GM21786 (cell line): ENCODE data around the gene SUPT3H.

Experiments used
- ATAC-seq: cut with Tn5 transposase; IDR thresholded peaks from one replicate; pipeline ENCODE4 v1.9.1; 2021; ENCODE audit not compliant: unreplicated experiment

SUPT3H gene

DNA sequence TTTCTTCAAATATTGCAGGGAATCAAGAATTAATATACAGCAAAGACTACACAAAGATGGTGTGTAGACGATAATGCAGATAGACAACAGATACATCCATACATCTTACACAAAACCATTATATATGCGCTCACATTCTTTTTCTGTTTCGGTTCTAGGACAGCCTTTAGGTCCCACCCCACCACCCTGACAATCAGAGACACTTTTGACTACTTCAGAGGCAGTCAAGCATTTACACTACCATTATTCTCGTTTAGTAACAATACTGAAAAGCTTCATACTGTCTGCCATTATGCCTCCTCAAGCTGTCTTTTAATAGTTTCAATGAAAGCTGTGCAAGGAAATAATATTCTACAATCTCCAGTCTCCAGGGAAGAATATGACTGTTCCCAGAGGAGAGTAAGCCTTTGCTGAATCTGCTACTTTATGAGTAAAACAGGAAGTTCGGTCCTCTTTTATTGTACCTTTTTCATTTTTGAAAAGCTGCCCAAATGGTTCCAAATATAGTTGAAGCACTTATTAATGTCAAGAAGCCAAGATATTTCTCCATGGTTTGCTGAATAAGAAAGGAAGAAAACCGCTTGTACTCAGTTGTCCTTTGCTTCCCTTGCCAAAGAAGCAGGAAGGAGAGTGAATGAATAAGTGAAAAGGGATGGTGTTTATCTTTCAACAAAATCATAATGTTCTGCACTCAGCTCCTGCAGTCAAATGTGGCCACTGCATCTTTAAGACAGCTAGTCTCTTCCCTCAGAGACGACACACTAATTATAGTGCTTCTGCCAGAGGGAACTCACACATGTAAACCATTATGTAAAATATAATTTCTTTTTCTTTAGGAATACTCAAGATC, 521.9 kb downstream of the SUPT3H start:
- no peak for ATAC-seq

DNA sequence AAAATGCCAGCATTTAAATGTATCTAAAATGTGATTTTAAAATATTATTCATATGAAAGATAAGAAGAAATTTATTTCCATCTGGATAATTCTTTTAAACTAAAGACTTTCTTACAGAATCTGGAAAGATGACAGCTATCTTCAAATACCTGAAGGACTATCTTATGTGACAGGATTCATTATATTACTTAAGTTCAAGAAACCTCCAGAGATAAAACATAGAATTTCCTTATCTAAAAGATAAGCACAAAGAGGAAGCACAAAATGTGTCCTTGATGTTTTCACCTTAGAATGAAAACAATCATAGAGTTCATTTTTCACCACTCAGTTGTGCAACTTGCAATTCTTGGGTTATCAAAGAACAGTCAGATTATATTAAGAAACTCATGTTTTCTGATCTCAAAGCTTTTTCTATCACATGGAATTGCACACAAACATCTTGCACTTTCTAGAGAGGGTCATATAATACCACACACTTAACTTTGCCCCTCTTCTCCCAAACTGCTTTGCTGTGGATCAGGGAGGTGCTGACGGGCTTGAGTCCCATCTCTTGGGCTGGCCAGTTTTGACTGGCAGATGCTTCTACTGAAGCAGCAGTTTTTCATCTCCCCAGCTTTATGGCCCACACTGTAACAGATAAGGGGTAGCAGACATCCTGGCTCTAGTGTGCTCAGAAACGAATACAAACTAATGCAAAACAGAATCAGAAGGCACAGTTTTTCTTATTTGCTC, 522.9 kb downstream of the SUPT3H start:
- ATAC-seq: no peak

DNA sequence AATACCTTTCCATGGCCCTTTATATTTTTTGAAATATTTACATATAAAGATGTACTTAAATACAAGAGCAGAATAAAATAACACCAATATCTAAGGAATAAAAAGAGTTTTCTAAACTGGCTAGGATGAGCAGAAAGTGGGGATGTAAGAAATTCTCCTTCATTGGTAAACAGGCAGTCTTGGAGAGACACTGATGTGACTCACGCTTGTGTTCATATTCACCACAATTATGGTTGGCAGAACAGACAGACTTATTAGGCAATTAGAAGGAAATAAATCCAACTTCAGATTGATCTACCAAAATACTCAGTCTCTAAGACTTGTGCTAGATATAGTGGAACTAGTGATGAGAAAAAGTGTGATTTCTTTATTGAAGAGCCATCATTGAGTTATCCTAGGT, 526.6 kb downstream of the SUPT3H start:
- ATAC-seq: no peak

DNA sequence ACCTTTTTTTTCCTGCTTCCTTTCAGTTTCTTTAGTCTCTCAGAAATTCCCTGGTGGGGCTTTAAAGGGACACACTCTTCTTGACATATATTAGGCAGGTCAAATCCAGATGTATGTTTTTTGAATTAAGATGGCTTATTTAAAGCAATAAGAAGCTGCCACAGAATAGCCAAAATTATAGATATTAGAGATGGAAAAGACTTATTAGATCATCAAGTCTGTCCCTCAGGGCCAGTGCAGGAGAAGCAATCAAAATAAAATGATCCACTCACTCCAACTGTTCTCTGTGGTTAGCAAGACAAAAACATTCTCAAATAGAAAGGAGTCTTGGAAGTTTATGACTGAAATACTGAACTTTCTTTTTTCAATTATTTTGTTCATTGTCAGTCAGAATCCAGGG, 527.4 kb downstream of the SUPT3H start:
- no peak for ATAC-seq

DNA sequence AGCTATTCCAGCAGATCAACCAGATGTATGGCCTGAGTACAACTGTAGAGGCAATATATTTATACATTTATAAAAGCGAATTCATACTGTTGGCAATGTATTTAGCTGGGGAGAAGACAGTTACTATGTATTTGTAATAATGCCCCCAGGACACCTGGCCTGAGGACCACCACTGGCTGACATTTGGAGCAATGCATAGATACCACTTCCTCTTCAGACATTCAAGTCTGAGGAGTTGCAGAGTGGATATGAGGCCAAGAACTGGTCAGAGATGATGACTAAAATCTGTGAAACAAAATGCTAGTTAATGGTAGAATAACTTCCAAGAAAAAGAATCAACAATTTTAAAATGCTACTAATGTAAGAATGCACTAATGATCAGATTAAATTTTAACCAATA, 527.9 kb downstream of the SUPT3H start:
- no peak for ATAC-seq

DNA sequence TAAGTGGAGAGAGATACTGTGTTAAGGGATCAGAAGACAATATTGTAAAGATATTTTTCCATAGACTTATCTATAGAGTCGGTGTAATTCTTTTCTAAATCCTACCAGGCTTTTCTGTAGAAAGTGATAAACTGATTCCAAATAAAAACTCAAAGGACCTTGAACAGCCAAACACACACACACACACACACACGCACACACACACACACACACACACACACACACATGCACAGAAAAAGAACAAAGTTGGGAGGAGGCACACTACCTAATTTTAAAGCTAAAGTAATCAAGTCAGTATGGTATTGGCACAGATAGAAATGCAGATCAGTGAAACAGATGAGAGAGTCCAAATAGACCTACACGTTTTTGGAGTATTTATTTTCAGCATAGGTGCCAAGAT, 534.0 kb downstream of the SUPT3H start:
- no peak for ATAC-seq

DNA sequence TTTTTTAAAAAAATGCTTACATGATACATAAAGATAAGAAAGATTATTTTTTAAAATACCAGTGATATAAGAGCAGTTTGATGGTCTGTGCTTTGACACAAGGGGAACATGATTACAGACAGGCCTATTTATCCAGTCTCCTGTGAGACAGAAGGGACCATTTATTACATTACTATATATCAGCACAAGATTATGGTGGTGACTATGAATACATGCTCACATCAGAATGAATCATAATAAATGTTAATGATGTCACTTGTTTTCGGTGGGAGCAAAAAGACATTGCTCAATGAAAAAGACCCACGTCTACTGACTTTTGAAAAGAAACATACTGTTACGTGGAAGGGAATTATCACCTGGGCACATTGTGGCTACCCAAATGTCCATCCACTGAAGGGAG, 535.1 kb downstream of the SUPT3H start:
- no peak for ATAC-seq

DNA sequence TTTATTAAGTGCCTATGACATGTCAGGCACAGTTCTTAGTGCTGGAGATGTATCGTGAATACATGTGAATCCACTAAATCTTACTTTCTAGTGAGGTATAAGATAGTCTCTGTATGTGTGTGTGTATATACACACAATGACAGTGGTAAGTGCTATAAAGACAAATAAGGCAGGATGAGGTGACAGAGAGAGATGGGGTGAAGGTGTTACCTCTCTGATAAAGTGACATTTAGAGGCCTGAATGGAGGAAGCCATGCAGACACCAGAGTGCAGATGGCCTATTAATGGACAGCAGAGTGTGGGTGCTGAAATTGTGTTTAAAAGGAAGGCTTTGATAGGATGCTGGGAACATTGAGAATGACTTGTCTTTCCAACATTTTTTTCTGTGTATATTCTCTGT, 535.9 kb downstream of the SUPT3H start:
- ATAC-seq: no peak

DNA sequence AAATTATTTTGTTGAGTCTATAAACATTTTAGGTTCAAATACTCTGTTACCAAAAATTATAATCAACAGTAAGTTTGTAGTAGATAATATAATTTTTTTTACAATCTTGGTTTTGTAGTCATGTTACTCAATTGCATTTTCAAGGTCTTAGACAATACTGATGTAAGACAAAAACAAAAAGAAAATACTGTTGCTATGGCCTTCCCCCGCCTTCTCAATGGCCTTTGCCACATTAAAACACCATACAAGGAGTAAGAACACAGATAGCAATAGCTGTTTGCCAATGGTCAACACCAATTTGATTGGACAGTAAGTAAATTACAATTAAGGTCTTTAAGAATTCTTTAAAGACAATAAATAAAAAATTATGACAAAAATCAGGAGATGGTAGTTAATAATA, 540.0 kb downstream of the SUPT3H start:
- no peak for ATAC-seq

DNA sequence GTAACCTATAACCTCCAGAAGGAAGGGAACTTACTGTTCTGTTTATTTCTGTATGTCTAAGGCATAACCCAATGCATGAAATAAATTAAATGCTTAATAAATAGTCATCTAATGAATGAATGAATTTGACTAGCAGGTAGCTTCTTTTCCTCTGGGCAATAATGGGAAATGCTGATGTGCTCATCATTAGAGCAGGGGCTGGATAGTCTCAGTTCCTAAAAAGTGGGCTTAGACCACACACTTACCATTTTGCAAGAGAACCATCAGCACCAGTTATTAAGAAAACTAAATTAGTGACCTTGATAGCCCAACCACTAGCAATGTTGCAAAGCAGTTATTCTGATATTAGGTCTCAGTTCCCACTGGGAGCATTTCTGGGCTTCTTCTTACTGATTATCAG, 540.5 kb downstream of the SUPT3H start:
- ATAC-seq: no peak

DNA sequence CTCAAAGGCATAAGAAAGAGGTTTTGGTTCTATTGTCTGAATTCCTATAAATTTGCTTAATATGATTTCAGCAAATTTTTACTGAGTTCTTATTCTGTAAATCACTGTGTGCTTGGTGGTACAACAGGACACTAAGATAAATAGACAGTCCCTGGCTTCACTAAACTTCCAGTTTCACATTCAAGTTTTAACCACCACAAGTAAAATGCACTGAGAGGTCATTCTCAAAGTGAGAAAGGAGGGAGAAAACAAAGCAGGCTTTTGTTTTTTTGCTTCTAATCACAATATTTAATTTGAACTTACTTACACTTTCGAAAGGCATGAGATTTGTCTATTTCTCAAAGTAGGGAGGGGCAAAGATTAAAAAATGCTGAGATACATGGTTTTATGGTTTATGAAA, 544.5 kb downstream of the SUPT3H start:
- peak; percentile 82 for ATAC-seq

DNA sequence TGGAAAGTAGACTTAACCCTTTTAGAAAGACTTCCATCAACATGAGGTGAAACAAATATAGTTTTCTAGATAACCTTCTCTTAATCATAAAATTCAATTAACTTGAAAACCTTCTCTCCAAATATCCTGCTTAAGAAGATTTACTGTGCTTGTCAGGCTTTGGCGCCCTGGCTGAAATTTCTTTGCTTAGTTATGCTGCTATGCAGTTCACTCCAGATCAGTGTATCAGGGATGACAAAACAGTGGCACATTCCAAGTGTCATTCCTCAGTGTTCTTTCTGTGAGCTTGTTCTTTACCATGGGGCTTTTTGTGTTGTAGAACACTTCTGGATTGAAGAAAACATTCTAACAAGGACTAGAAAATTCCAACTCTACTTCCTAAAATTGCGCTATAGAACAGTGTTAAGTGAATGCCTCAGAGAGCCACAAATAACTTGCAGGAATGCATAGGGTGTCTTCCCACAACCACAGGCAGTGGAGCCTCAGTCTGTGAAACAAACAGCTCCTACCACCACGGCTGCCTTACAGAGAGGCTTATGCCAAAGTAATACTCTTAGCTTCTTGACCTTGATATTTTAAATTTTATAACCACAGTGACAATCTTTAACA, 546.6 kb downstream of the SUPT3H start:
- no peak for ATAC-seq

DNA sequence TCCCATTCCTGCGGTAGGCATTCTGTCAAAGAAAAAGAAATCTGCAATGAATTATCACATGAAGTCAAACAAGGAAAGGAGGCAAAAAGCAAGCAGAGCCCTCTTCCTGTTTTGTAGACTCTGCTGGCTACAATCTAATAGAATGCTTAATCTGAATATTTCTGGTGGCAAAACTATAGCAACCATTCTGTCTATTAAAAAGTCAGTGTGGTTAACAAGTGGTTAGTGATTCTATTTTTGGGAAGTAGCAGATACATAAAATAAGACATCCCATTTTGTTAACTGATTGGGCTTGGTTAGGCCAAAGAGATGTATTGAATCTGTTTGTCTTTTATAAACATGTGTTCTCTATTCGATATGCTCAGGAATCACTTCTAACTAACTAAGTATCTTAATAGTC, 547.9 kb downstream of the SUPT3H start:
- ATAC-seq: peak; percentile 51

DNA sequence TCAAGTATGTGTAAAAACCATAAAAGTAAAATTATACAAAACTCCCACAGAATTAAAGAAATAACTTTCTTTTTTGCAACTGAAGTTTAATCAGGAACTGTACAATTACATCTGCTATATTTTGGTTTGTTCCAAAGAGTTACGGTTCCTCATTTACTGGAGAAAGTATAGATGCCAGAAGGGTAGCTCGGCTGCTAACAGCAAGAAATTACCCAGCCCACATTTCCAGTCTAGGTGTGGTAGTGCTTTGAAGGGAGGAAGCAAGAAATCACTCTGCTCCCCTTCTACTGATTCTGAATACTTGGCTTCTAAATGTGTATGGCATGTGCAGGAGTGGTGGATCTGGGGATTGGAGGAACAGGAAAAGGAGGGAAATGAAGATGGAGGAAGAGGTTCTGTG, 549.0 kb downstream of the SUPT3H start:
- no peak for ATAC-seq

DNA sequence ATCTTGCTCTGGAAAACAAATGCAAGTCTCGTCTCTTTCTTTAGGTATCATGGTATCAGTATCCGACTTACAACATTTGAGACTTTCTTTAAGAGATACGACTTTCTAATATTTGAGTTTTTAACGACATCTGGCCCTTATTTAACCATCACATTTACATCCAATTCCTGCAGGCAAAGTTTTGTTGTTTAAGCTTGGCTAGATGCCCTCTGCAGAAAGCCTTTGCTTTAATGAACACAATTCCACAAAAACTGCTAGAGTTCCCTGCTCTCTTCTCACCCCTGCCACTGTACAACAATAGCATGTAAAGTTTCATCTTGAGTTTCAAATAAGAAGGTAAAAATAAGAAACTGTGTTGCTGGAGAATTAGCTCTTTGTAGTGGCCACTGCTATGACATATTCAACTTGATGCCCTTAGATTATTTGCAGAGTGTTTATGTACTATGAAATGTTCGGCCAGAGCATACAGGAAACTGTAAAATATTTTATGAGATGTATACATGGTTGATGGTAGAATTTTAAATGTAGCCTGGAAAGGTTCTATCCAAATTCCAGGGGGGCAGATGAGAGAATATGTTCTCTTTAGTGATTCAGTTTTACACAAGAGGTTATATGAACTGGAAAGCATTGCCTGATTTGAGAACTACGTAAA, 551.6 kb downstream of the SUPT3H start:
- ATAC-seq: no peak

DNA sequence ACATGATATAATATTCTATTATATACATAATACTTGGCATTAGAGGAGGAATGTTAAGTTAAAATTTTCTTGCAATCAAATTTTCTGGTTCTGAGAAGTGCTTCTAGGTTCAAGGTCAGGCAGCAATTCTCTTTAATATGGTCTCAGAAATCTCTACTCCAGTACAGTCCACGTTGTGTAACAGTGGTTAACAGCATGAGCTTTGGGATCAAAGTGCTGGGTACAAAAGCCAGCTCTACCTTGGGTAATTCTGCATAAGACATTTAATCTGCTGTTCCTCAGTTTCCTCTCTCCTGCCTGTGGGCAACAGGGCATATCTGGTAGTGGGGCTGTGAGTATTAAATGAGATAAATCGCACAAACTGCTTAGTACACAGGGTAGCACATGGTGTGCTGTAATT, 552.5 kb downstream of the SUPT3H start:
- ATAC-seq: no peak

DNA sequence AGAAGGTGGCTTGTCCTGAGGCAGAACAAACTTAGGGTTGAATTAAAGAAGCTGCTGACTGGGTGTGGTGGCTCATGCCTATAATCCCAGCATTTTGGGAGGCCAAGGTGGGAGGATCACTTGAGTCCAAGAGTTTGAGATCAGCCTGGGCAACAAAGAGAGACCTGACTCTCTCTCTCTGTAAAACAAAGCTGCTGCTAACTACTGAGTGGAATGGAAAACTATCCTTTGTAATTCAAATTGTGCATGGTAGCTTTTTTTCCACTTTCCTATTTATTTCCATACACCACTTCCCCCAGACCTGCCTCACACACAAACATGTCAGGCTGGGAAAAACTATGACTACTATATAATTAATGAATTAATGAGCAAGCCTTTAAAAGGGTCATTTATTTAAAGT, 553.2 kb downstream of the SUPT3H start:
- ATAC-seq: no peak

DNA sequence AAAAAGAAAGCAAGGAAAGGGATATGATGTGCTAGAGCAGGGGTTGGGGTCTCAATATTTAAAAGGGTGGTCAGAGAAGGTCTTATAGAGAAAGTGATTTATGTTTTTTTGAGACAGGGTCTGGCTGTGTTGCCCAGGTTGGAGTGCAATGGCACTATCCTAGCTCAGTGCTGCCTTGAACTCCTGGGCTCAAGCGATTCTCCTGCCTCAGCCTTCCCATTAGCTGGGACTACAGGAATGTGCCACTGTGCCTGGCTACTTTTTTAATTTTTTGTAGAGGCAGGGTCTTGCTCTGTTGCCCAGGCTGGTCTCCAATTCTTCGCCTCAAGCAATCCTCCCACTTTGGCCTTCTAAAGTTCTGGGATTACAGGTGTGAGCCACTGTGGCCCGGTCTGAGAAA, 557.0 kb downstream of the SUPT3H start:
- no peak for ATAC-seq

DNA sequence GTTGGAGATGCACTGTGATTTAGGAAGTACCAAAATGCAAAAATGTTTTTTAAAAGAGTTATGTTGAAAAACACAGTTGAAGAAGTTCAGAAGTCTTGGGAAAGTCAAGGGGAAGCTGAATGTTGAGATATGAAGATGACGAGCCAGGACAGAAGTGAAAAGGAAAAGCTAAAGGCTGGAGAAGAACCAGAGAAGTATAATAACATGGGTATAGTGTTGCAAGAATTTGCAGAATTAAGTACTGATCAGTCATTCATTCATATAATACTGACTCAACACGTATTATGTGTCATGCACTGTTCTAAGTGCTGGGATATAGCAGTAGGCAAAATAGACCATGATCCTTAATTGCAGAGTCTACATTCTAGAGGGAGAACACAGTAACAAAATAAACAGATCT, 557.4 kb downstream of the SUPT3H start:
- no peak for ATAC-seq

DNA sequence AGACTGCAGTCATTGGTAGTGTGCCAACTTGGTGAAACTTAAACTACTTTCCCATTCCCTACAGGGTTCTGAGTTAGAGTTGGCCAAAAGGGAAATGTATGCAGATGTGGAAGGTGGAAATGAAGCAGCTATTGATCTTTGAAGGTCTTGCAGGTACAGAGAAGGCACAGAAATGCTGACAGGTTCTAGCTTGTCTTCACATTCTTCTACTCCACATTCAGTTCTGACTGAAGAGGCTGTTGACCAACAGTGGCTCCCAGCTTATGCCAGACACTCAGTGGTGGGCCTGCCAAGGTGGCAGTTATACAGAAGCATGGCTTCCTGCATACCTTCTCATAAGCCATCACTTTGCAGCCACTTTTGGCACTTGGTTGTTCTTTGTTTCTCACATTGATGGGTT, 566.3 kb downstream of the SUPT3H start:
- ATAC-seq: no peak

DNA sequence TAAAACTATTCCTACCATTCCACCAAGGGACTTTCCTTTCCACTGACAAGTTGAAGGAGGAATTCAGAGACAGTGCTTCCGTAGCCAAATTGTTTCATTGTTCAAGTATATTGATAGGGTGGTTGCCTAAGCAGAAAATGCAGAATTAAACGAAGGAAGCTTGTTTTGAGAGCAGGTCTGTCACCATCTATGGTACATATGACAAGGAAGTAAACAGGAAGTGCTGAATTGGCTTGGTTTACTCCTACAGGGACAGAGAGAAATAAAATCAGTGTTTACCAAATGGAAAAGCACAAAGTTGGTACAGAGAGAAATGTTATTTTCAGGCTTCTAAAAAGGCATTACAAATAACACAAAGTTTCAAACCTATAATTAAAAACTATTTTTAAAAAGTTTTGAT, 568.5 kb downstream of the SUPT3H start:
- no peak for ATAC-seq

DNA sequence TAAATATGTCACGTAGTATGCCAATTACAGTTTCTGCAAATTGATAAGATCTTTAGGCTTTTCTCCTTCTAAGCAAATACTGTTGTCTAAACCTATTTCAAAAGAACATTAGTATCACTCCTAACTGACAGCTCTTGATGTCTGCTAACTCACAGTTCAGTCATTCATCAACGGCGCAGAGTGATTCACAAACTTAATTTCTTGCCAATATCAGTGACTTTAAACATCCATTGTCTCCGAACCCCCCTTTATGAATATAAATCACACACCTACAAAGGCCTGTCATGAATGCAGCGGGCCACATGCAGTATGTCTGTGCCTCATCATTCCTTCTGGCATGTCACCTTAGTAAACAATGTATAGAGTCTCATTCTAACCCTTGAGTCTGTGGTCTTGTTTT, 569.6 kb downstream of the SUPT3H start:
- ATAC-seq: no peak
